Measurements from ENCODE around the gene IQSEC1.

DNA sequence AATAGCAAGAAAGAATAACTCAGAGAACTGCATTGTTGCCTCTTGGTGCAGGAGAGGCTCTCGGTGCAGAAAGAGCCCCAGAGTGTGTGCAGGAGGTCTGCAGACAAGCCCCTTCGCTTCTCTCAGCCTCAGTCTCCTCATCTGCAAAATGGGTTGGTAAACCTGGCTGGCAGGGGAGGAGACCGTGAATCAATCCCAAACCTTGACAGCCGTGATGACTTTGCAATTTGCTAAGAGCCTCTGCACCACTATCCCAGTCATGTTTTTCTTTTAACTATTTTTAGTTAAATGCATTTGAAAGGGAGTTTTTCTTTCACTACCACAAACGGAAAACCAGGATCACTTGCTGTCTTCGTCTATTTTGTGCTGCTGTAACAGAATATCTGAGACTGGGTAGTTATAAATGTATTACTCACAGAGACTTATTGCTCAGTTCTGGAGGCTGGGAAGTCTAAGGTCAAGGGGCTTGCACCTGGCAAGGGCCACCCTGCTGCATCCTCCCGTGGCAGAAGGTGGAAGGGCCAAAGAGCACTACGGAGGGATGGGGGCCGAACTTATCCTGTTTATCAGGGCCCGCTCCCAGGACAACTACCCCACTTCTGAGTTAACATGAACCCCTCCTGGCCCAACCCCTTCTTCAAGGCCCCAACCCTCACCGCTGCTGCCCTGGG, 14.2 kb upstream of the IQSEC1 start:
- TF ChIP-seq TAF1 (IDR thresholded peaks at IDR 0.05; ENCODE audit: low read depth, low read length) (no peak), POLR2A (IDR thresholded peaks at IDR 0.05; ENCODE audit: low read depth, low read length) (no peak), POU2F2 (IDR thresholded peaks at IDR 0.05; ENCODE audit: low read depth, low read length) (no peak)
